Right lung (tissue), 10 donors: ENCODE measurements around the gene MMP17. TPM values are rescaled to one million over a fixed set of nuclear protein-coding genes. Genes with fewer than 3 reads are reported as not detected.

Experiments used
- DNase-seq, 2 donors: peaks; one replicate each; pipeline ENCODE4 v3.0.0-alpha.2; 2013
- long read RNA-seq, 8 donors: transcript quantifications; one replicate each; lab custom pipeline, GENCODE V29; 2026
- polyA plus RNA-seq, 5 donors: library from polyadenylated mRNA; unstranded; fragments of 120-200 nt; gene quantifications; one replicate each; pipeline versions ENCODE4 v1.2.1 to v1.2.3, GENCODE V29; 2013; ENCODE audit warnings: inconsistent platforms in 1 of 5, low replicate concordance in 1 of 5; ENCODE audit not compliant: insufficient read length in 5 of 5, insufficient read depth in 1 of 5

Gene MMP17
- 1 to 10 TPM; 1.9 to 4.2 (median 2.5) TPM for polyA plus RNA-seq
- long read RNA-seq, donor 1, partial matches to known transcripts, result 0 of 3 reads
- long read RNA-seq, donor 1, other reads (novel, unspliced or antisense), result 0 of 3 reads
- long read RNA-seq, donor 2, partial matches to known transcripts, result 0 of 1 reads
- long read RNA-seq, donor 2, other reads (novel, unspliced or antisense), result 0 of 1 reads
- long read RNA-seq, donor 3, result 0 reads
- long read RNA-seq, donor 4, partial matches to known transcripts, result 0 of 1 reads
- long read RNA-seq, donor 4, other reads (novel, unspliced or antisense), result 0 of 1 reads
- long read RNA-seq, donor 5, partial matches to known transcripts, result 0 of 1 reads
- long read RNA-seq, donor 5, other reads (novel, unspliced or antisense), result 0 of 1 reads
- long read RNA-seq, donor 6, partial matches to known transcripts, result 0 of 1 reads
- long read RNA-seq, donor 6, other reads (novel, unspliced or antisense), result 0 of 1 reads
- long read RNA-seq, donor 7, partial matches to known transcripts, result 0 of 1 reads
- long read RNA-seq, donor 7, other reads (novel, unspliced or antisense), result 0 of 1 reads
- long read RNA-seq, donor 8, result 0 reads

DNA sequence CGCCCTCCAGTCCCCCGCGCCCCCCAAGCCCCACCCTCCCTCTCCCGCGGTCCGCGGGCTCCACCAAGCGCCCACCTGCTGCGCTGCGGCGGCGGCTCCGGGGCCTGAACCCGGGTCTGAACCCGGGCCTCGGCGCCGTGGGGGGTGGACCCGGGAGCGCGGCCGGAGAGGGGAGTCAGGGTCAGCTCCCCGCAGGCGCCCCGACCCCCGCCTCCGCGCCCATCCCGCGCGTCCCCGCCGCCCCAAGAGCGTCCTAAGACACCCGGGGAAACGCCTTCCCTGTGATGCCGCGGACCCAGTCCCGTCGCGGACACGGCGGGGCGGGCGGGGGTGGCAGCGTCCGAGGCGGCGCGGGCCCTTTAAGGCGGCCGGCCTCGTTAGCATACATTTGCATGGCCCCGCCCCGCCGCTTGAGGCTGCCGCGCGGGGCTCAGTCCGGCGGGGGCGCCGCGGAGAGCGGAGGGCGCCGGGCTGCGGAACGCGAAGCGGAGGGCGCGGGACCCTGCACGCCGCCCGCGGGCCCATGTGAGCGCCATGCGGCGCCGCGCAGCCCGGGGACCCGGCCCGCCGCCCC, at the start of gene MMP17:
MMP17 (plus strand) TSS at position 433 of the 574 bp plus-strand sequence; CDS start at position 535, 102 bp downstream.
- DNase-seq, result no peak

DNA sequence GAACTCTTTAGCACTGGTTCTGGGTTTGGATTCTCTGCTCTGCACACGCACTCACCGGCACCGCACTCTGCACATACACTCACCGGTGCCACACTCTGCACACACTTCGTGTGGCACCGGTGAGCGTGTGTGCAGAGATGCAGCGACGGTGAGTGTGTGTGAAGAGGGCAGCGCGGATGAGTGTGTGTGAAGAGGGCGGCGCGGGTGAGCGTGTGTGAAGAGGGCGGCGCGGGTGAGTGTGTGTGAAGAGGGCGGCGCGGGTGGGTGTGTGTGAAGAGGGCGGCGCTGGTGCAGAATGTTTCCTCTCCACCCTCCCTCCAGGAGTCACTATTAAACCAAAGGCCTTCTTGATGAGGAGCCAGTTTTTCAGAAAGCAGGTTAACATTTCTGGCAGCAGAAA, 49.2 kb upstream of the MMP17 start:
- DNase-seq, result no peak

DNA sequence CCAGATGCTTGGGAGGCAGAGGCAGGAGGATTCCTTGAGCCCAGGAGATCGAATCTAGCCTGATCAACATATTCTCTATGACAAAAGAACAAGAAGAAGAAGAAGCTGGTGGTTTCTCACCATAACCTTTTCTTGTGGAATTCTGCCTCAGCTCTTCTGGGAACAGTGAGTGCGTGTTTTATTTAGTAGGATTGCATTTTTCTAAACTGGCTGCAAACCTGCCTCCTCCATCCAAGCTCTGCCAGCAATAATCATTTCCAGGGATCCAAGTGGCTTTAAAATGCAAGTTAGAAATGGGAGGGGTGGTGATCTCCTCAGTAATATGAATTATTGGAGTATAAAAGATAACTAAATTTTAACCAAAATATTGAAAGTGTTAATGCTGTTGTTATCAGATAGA, 46.1 kb upstream of the MMP17 start:
- DNase-seq, result no peak

DNA sequence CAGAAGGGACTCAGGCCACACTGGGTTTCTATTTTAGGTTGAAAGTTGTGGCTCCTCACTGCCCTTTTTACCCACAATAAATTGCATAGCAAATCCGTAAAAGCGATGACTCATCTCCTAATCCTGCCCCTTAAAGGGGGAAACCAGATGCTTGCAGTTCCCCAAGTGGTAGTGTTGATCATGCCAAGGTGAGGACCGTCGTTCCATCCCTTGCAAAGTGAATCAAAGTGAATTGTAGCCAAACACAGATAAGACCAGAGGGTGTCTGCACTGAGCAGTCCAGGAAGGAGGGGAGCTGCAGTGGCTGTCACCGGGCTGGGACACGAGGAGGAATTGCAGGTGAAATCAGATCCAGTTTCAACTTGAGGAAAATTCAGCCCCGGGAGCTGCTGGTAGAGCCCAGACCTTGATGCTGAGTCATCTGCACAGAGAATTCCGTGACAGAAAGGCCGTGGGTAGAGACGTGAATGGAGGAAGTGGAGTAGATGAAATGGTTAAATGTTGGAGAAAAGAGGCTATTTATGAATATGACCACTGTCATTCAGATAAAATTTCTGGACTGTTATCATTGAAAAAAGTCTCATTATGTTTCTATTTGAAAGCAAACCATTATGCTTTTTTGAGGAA, 44.2 kb upstream of the MMP17 start:
- DNase-seq, result no peak

DNA sequence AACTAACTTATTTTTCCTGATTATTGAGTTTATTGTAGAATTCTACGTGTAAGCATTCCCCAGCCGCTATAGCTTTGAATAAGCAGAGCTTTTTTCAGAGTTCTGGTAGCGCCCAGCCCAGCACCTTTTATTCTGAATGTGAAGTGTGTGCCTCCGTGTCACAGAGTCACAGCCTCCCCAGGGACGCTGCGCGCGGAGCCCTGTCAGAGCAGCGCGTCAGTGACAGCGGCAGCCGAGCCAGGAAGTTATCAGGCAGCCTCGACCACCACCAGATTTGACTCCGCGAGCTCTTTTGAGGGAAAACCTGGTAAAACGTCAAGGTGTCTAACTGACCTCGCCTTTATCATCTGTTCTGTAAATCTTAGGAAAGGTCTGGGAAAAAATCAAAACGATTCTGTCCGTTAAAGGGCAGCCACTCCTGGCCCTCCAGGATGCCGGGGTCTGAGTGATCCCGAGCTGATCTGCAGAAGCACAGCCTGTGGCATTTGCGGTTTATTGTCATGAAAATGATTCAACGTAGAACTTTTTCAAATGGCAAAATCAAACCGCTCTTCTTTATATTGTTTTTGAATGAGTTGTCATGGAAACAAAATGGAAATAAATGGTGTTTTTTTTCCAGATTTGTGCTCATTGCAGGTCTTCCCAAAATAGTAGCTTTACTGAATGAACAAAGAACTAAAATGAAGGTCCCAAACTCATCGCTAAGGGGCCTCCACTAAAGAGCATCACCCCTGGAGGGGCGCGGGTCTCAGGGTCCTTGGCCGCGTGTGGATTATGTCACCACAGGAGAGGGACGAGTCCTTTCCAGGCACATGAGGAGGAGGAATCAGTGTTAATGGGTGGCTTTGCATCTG, 43.1 kb upstream of the MMP17 start:
- DNase-seq, result no peak

DNA sequence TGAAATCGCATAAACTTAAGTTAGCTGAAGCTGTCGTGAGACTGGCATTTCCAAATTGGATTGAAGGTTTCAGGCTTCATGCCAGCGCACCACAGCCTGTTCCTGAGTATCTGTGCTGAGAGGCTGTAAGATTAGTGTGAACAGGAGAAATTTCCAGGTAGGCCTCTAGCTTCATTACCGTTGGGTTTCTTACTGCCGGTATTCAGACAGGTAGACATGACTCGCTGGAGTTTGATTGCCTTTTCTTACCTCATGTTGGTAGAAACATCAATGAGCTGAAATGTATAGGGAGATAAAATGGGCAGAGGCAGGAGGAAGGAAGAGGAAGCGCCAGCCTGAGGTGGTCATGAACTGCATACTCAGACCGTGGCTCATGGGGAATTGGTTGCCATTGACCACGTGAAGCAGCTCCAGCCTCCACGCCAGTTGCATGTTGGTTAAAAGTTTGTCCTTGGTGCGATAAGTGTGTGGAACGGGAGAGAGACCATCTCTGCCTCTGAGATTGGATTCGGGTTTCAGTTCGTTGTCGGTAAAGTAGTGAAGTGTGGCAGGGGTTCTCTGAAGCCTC, 42.3 kb upstream of the MMP17 start:
- DNase-seq, result no peak

DNA sequence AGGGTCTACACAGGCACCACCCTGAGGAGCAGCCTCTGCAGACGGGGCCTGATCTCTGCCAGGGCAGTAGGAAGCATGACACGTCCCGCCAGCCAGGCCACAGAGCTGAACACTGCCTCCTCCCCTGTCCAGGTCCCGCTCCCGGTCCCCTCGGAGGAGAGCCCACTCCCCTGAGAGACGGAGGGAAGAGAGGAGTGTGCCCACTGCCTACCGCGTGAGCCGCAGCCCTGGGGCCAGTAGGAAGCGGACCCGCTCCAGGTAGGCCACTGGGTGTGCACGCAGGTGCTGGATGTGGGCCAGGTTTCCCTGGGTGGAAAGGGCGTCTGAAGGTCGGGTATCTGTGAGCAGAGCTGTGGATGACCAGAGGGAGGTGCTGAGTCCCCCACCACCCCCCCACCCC, 41.9 kb upstream of the MMP17 start:
- DNase-seq, result no peak

DNA sequence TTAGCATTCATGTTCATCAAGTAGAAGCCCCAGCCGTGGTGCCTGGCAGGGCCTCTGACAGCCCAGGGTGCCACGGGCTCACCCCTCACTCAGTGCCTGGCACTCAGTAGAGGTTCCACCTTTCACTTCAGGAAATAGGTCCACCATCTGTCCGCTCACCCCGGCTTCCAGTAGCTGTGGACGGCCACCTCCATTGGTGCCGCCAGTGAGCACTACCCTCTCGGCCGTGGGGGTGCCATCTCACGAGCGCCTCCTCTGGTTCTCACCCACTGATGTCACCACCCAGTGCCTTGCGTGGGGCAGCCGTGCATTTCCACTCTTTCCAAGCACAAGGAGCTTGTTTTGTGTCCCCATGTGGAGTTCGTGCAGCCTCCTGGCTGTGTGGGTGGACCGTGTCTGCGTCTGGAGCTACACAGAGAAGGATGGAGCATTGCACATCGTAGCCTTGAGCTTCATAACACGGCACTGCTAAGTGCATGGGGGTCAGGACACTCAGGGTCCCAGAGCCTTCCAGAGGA, 41.0 kb upstream of the MMP17 start:
- no peak for DNase-seq

DNA sequence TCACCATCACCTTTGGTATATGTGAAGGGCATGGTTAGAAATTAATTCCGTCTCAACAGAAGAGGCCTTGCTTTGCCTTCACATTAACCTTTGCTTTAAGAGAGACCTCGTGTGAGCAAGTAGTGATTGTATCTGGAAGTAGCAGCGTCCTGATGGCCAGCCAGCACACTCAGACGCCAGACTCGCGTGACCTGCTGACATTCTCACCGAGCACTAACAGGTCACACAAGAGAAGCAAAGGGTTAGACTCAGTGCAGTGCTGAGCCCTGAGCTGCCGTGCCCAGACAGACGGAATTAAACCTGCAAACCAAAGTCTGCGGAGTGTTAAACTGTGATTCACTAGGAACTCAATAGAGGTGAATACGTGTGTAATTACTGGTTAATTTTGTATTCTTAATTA, 40.1 kb upstream of the MMP17 start:
- no peak for DNase-seq

DNA sequence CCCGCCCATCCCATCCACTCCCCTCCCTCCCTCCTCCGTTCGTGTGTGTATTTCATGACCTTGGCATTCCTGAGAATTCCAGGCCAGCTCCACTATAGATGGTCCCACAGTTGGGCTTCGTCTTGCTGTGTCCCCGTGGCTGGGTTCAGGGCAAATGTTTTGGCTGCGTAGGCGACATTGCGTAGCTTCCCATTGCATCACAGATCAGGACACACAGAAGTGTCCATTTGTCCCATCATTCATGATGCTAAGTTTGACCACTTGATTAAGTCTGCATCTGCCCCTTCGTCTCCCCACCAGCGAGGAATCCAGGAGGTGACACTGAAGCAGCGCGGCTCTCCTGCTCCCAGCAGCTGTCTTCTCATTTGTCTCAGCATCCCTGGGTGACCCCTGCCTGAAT, 38.6 kb upstream of the MMP17 start:
- DNase-seq, result no peak

DNA sequence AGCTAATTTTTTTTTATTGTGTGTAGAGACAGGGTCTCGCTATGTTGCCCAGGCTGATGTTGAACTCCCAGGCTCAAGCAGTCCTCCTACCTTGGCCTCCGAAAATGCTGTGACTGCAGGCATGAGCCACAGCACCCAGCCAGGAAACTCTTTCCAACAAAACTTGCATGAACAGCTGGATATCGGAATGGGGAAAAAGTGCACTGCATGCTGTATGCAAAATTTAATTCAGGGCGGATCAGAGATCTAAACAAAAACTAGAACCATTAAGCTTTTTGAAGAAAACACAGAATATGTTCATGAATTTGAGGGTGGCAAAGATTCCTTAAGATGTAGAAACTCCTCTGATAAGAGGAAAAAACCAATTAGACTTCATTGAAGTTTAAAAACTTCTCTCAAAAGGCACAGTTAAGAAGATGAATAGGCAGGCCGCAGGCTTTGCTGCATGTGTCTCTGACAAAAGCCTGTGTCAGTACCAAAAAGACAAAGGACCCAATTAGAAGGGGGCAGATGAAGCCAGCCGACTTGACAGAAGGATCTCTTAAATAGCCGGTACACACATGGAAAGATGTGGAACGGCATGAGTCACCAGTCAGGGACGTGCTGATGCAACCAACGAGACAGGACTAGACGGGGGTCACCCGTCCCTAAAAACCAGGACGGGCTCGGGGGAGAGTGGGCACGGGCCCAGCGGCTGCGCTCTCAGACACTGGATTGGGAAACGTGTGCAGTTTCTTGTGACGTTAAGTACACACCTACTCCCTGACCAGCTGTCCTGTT, 34.8 kb upstream of the MMP17 start:
- DNase-seq, result no peak

DNA sequence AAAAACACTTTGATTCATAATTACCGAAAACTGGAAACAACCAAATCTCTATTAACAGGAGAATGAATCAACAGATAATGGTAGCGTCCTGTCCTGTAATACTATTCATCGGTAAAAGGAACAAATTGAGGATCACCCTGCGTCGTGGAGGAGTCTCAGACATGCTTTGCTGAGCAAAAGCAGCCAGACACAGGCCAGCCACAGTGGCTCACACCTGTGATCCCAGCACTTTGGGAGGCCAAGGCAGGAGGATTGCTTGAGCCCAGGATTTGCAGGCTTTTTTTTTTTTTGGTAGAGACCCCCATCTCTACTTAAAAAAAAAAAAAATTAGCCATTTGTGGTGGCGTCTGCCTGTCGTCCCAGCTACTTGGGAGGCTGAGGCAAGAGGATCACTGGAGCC, 34.1 kb upstream of the MMP17 start:
- DNase-seq, result no peak

DNA sequence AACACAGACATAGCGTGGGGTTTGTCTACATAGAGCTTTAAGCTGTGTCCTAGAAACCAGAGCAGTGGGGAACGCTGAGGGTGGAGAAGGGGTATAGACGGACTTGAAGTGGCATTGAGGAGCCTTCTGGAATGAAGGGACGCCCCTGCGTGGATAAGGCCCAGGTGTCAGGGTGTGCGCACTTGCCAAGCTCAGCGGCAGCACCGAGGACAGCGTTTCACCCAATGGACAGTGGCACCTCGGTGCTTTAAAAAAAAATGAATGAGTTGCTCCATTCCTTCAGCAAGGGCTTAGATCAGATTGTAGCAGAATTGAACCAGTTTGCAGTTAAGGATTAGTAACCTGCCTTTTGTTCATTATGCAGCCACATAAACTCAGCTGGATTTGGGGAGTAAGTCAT, 33.6 kb upstream of the MMP17 start:
- no peak for DNase-seq

DNA sequence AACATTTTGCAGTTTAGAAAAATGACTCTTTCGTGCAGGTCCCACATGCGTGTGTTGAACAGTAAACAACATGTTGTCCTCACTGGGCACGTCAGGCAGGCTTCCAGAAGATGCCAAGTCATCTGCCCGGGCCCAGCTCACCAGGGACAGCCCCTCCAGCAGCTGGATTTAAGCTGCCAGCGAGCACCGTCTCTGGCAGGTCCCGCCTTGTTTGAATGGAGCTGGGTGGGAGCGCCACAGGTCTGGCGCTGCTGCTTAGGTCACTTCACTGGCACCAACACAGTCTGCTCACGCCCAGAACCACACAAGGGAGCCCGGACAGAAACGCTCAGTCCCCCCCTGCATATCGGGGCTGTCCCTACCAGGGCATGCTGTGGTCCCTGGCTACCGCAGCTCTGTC, 33.1 kb upstream of the MMP17 start:
- DNase-seq, result no peak

DNA sequence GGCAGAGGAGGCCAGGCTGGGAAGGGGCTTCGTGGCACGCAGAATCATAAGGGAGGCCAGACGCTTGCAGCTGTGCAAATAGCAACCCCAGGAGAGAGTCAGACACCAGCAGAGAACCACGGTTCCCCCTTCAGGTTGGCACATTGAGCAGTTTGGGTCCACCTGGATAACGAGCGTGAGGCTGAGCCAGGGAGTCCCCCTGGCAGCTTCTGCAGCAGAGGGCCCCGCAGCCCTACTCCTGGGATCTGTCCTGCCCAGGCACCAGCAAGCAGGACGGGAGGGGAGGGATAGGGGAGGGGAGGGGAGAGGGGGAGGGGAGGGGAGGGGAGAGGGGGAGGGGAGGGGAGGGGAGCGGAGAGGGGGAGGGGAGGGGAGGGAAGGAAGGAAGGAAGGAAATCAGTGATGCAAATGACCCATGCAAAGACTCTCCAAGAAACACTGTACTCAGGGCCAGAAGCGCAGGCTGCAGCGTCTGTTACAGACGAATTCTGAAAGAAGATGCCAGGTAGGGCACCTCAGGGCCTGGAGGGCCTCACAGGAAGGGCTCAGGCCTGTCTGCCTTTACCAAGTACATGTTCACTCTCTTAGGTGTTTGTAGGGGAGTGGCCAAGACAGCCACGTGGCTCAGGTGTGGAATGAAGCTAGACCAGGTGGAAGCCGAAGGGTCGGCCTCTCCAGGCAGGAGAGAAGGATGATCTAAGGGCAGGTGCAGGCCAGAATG, 32.3 kb upstream of the MMP17 start:
- DNase-seq, result peak; percentile 52 to 60

DNA sequence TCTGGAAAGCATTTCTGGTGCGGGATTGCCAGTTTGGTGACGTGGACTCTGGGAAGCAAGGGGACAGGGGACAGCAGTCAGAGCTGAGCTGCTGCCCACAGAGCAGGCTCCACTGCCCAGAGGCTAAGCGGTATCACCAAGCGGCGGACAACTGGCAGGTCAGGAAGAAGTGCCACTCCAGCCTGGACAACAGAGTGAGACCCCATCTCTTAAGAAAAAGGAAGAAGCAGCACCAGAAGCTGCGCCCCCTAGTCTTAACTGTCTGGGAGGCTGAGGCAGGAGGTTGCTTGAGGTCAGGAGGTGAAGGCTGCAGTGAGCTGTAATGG, 31.8 kb upstream of the MMP17 start:
- no peak for DNase-seq

DNA sequence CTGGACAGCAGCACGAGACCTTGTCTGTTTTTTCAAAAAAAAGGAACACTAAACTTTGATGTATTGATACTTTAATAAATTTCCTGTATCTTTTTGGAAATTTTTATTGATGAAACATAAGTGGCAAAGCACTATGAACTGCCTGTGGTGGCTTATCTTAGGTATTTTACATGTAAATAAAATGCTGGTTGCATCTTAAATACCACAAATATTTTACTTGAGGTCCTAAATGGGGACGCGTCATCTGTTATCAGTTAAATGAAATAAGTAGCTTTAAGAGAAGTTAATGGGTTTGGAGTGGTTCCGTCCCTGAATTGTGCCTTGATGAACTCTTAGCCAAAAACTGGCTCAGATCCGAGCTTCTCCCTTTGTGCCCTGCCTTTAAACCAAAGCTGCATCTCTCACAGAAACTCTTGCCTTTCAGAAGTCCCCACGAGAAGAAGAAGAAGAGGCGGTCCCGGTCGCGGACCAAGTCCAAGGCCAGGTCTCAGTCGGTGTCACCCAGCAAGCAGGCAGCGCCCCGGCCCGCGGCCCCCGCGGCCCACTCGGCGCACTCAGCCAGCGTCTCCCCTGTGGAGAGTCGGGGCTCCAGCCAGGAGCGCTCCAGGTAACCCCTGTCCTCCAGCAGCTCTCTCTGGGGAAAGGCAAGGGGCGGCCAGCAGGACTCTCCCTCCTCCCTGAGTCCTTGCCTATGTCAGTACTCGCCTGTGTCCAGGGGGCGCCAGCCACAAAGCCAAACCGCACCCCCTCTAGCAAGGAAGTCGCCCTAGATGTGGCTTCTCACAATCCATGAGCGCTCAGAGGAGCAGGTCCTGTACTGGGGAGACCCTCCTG, 31.2 kb upstream of the MMP17 start:
- no peak for DNase-seq

DNA sequence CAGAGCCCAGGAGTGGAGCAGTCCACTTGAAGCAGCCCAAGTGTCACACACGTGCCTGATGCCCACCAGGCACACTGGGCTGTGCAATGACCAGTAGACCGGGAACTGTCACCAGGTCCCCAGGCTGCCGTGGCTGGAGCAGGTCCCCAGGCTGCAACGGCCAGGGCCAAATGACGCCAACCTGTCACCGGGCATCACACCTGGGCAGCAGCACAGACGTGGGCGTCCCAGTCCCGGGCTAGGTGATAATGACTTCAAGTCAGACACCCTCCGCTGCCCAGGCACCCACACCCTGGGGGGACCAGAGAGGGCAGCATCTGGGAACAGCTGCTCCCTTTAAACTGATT, 30.6 kb upstream of the MMP17 start:
- DNase-seq, result no peak

DNA sequence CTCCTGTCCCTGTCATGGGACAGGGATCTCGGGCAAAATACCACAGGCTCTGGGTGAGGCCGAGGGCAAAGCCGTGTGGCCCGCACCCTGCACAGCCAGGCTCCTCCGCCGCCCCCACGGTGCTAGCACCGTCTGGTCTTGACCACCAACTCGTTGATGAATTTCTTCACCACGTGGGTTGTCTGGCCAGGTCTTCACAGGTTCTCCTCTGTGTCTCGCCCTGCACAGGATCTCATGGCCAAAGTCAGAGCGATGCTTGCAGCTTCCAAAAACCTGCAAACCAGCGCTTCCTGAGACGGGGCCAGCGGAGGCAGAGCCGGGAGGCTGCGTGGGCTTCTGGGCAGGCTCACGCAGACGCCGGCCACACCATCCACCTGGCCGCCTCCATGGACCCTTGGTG, 29.0 kb upstream of the MMP17 start:
- DNase-seq, result no peak
